Measurements from ENCODE around the gene CLDN7. TPM values are rescaled to one million over a fixed set of nuclear protein-coding genes. Genes with fewer than 3 reads are reported as not detected.

CLDN7 gene
- total RNA-seq, 1 experiment from 2014 or later, result 177 TPM

DNA sequence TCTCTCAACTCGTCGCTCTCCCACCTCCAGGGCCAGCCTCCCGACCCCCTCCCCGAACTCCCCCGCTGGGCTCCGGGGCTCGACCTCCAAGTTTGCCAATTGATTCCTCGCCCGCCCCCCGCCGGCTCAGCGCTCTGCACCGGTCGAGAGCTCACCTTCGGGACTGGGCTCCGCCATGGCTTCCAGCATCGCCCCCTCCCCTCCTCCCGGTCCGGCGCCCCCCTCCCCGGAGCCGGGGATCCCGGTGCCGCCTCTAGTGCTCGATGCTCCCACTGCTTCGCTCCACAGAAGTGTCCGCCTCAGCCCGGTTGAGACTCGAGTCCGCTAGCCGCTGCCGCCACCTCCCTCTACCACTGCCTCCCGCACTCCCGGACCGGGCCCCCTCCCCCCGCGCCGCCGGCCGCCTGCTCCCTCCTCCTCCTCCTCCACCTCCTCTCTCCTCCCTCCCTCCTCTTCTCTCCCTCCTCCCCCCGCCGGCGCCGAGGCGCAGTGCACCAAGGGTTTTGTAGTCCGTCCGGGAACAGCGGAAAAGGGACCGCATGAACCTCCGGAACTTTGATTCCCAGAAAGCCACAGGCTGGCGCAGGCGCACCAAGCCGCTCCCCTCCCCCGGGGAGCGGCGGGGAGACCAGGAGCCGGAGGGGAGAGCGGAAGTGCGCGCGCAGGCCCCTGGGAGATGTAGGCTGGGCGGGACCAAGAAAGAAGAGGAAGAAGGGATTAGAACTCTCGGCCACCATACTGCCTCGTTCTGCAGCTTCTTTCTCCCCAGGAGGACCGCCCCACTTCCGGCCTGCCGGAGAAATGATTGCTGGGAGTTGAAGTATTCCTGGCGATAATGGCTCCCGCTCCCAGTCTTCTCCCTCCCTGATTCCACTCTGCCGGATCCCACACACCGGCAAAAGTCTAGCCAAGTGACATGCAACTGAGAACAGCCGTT is 22.9 kb downstream of the CLDN7 start, which contains the start of gene PHF23:
TSS of gene PHF23 (minus strand) at position 367 of the 937 bp plus-strand sequence. CDS start at position 189, 178 bp downstream.
- DNase-seq, result peak; percentile 100
- H3K4me1 Mint-ChIP-seq, result peaks cover 42 to 52% of the 10 kb centered on the region in 2 experiments
- Histone ChIP-seq H2BK120ac (ENCODE audit: low read depth, low read length, poor library complexity, severe bottlenecking) (no peak within 1 kb of the TSS), H2BK20ac (ENCODE audit: low read depth, low read length, poor library complexity, severe bottlenecking) (no peak within 1 kb of the TSS), H3K9ac (ENCODE audit: extremely low read depth, insufficient read length, low read length) (peak within 1 kb of the TSS; percentile 72), H4K20me1 (ENCODE audit: control insufficient read depth, insufficient read depth, insufficient read length) (no peaks in the 10 kb centered on the region), H2BK12ac (ENCODE audit: insufficient read length, low read depth, low read length) (no peak within 1 kb of the TSS), H3K27ac (ENCODE audit: insufficient read length, low read depth, low read length) (no peak within 1 kb of the TSS), H3K23ac (ENCODE audit: insufficient read length, low read depth, low read length) (no peak within 1 kb of the TSS), H2BK15ac (ENCODE audit: low read depth, low read length) (no peak within 1 kb of the TSS), H3K4me1 (ENCODE audit: insufficient read depth, low read length) (no peaks in the 10 kb centered on the region), H4K8ac (replicated peaks; ENCODE audit: insufficient read length, low read depth, low read length) (no peak within 1 kb of the TSS), H3K23me2 (ENCODE audit: insufficient read length, low read depth, low read length, poor library complexity, severe bottlenecking) (peaks cover 7% of the 10 kb centered on the region), H2AK5ac (ENCODE audit: insufficient read length, low read length) (no peak within 1 kb of the TSS), H3K14ac (ENCODE audit: insufficient read depth, low read length) (peak within 1 kb of the TSS; percentile 66), H3K4me2 (ENCODE audit: insufficient read depth, insufficient read length, low read length) (peak within 1 kb of the TSS; percentile 61), H3K79me1 (ENCODE audit: insufficient read depth, low read depth, low read length, poor library complexity, severe bottlenecking) (peaks cover 9% of the 10 kb centered on the region), H2BK5ac (ENCODE audit: insufficient read length, low read length) (no peak within 1 kb of the TSS), H3K56ac (ENCODE audit: insufficient read length, low read depth, low read length) (no peak within 1 kb of the TSS), H3K4ac (ENCODE audit: low read depth, low read length) (no peak within 1 kb of the TSS), H3K27me3 (ENCODE audit: insufficient read depth, low read length) (no peaks in the 10 kb centered on the region), H3K9me3 (ENCODE audit: control insufficient read depth, low read depth, low read length) (no peaks in the 10 kb centered on the region), H2AFZ (ENCODE audit: low read length) (no peak within 1 kb of the TSS), H4K5ac (ENCODE audit: insufficient read length, low read depth, low read length) (no peak within 1 kb of the TSS), H4K91ac (ENCODE audit: insufficient read length, low read depth, low read length) (no peak within 1 kb of the TSS), H3K79me2 (ENCODE audit: insufficient read depth, low read length) (peaks cover 8% of the 10 kb centered on the region; the same call in 1 of the 2 replicates), H3T11ph (ENCODE audit: low read length) (no peak within 1 kb of the TSS), H3K18ac (ENCODE audit: insufficient read length, low read depth, low read length) (peak within 1 kb of the TSS; percentile 51)
- no CpG with 5 or more reads among the region's 72 CpGs for WGBS (ENCODE audit: extremely low coverage, insufficient read length, low lambda C conversion rate)
- peak within 1 kb of the TSS; percentile 95 to 99 (median 97); a peak in 6 of 7 replicates for H3K27ac Mint-ChIP-seq
- TF ChIP-seq, protein P1, sequence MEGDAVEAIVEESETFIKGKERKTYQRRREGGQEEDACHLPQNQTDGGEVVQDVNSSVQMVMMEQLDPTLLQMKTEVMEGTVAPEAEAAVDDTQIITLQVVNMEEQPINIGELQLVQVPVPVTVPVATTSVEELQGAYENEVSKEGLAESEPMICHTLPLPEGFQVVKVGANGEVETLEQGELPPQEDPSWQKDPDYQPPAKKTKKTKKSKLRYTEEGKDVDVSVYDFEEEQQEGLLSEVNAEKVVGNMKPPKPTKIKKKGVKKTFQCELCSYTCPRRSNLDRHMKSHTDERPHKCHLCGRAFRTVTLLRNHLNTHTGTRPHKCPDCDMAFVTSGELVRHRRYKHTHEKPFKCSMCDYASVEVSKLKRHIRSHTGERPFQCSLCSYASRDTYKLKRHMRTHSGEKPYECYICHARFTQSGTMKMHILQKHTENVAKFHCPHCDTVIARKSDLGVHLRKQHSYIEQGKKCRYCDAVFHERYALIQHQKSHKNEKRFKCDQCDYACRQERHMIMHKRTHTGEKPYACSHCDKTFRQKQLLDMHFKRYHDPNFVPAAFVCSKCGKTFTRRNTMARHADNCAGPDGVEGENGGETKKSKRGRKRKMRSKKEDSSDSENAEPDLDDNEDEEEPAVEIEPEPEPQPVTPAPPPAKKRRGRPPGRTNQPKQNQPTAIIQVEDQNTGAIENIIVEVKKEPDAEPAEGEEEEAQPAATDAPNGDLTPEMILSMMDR (conservative IDR thresholded peaks at IDR 0.05), result no peak
- H3K36me3 Mint-ChIP-seq (ENCODE audit: insufficient read depth in 1 of 3, low read depth in 3 of 3), result peaks cover 33 to 63% (median 55%) of the 10 kb centered on the region in 3 experiments
- H3K27me3 Mint-ChIP-seq (ENCODE audit: low read depth), result no peaks in the 10 kb centered on the region; the same call in 1 of the 2 replicates
- H3K9me3 Mint-ChIP-seq, result peaks cover 0 to 2% of the 10 kb centered on the region in 2 experiments; a peak in 2 of 5 replicates
- H3K4me3 Mint-ChIP-seq, result peak within 1 kb of the TSS; percentile 95 to 97

All from H9 (cell line).